OCI-LY1 (cell line): ENCODE data around the gene BMPR1A.

ENCODE experiments used
- H2AFZ ChIP-seq: fragments of 200-600 bp; sonication (generic), shearing (Covaris generic); 2 replicates; pipeline ENCODE4 v1.6.0; 2014; ENCODE audit warnings: antibody characterized with exemption, mild to moderate bottlenecking, low read length
- H3F3A ChIP-seq: fragments of 200-600 bp; sonication (generic), shearing (Covaris generic); 2 replicates; pipeline ENCODE4 v1.6.0; 2014; ENCODE audit warnings: mild to moderate bottlenecking, antibody characterized with exemption, low read length, moderate library complexity; ENCODE audit not compliant: insufficient read depth
- H3K27ac ChIP-seq: fragments of 200-600 bp; sonication (generic); 2 replicates; pipeline ENCODE4 v1.5.1; 2014; ENCODE audit warnings: low read length, mixed run types, mild to moderate bottlenecking, low read depth; ENCODE audit not compliant: poor library complexity, severe bottlenecking
- H3K27me3 ChIP-seq: fragments of 200-600 bp; sonication (generic); 2 replicates; pipeline ENCODE4 v1.6.0; 2014; ENCODE audit warnings: antibody characterized with exemption, mild to moderate bottlenecking, low read length, moderate library complexity; ENCODE audit not compliant: insufficient read depth
- H3K36me3 ChIP-seq: fragments of 200-600 bp; sonication (generic); 2 replicates; pipeline ENCODE4 v1.6.1; 2014; ENCODE audit warnings: mild to moderate bottlenecking, antibody characterized with exemption, low read length, moderate library complexity, mixed read lengths; ENCODE audit not compliant: insufficient read depth
- H3K4me1 ChIP-seq: fragments of 200-600 bp; sonication (generic); 2 replicates; pipeline ENCODE4 v1.5.1; 2014; ENCODE audit warnings: mild to moderate bottlenecking, low read length, moderate library complexity; ENCODE audit not compliant: insufficient read depth, severe bottlenecking
- H3K4me2 ChIP-seq: fragments of 200-600 bp; sonication (generic), shearing (Covaris generic); 2 replicates; pipeline ENCODE4 v1.6.1; 2014; ENCODE audit warnings: low read length
- H3K4me3 ChIP-seq: fragments of 200-600 bp; sonication (generic); 2 replicates; pipeline ENCODE4 v1.5.1; 2014; ENCODE audit warnings: low read length, low read depth, mild to moderate bottlenecking, mixed read lengths; ENCODE audit not compliant: poor library complexity, severe bottlenecking
- H3K79me2 ChIP-seq: fragments of 200-600 bp; shearing (Covaris generic); 2 replicates; pipeline ENCODE4 v1.6.1; 2016; ENCODE audit warnings: mixed run types, low read length, mixed read lengths; ENCODE audit not compliant: insufficient read depth
- H3K9ac ChIP-seq: fragments of 200-600 bp; sonication (generic), shearing (Covaris generic); 2 replicates; pipeline ENCODE4 v1.6.1; 2014; ENCODE audit warnings: mild to moderate bottlenecking, low read length, mixed read lengths
- H3K9me2 ChIP-seq: fragments of 200-600 bp; sonication (generic), shearing (Covaris generic); 2 replicates; pipeline ENCODE4 v1.6.1; 2014; ENCODE audit warnings: low read depth, mild to moderate bottlenecking, low read length, mixed read lengths
- H3K9me3 ChIP-seq: fragments of 200-600 bp; shearing (Covaris generic); 2 replicates; pipeline ENCODE4 v1.6.1; 2014; ENCODE audit warnings: low read length, mixed read lengths
- H4K20me1 ChIP-seq: fragments of 200-600 bp; sonication (generic), shearing (Covaris generic); 2 replicates; pipeline ENCODE4 v1.6.0; 2016; ENCODE audit warnings: mild to moderate bottlenecking, low read length; ENCODE audit not compliant: insufficient read depth
- CTCF ChIP-seq: fragments of 200-600 bp; sonication (generic), shearing (Covaris generic); IDR thresholded peaks from 2 replicates; pipeline ENCODE4 v1.5.1; 2017; ENCODE audit warnings: mild to moderate bottlenecking, antibody characterized with exemption, low read length, moderate library complexity, mixed read lengths
- EZH2 ChIP-seq: fragments of 200-600 bp; sonication (generic), shearing (Covaris generic); IDR thresholded peaks from 2 replicates; pipeline ENCODE4 v1.8.0; 2017; ENCODE audit warnings: borderline replicate concordance, mixed run types, mild to moderate bottlenecking, antibody characterized with exemption, low read length, moderate library complexity, mixed read lengths

The BMPR1A gene

GRCh38 chr10:86753638-86754434, 2.6 kb upstream of the BMPR1A start:
- TF ChIP-seq CTCF = no peak
- Histone ChIP-seq H3K9me3 (no peaks in the 10 kb centered on the region), H3K27ac (no peak overlapping the region), H3K9me2 (no peaks in the 10 kb centered on the region), H3F3A (no peaks in the 10 kb centered on the region), H3K4me2 (no peak overlapping the region), H3K4me1 (peaks cover 29% of the 10 kb centered on the region), H3K27me3 (no peaks in the 10 kb centered on the region), H3K4me3 (no peak overlapping the region), H2AFZ (no peak overlapping the region), H4K20me1 (no peaks in the 10 kb centered on the region), H3K79me2 (no peaks in the 10 kb centered on the region), H3K36me3 (no peaks in the 10 kb centered on the region; the same call in 1 of the 2 replicates), H3K9ac (no peak overlapping the region)

- Histone ChIP-seq H4K20me1 (no peaks in the 10 kb centered on the region), H3K79me2 (no peaks in the 10 kb centered on the region), H3K9ac (peak overlapping the region; percentile 87), H3K4me3 (peak overlapping the region; percentile 79), H3F3A (no peaks in the 10 kb centered on the region), H3K36me3 (no peaks in the 10 kb centered on the region; the same call in 1 of the 2 replicates), H3K9me3 (no peaks in the 10 kb centered on the region), H3K9me2 (no peaks in the 10 kb centered on the region), H3K4me1 (peaks cover 36% of the 10 kb centered on the region), H3K27me3 (no peaks in the 10 kb centered on the region), H3K27ac (peak overlapping the region; percentile 42), H2AFZ (no peak overlapping the region), H3K4me2 (peak overlapping the region; percentile 66)
- TF ChIP-seq EZH2 = no peak
- TF ChIP-seq CTCF = no peak
Observed at GRCh38 chr10:86755454-86755739, 1.0 kb upstream of the BMPR1A start.

GRCh38 chr10:86755740-86756510, 494 bp upstream of the BMPR1A start:
- Histone ChIP-seq H3K27me3 (no peaks in the 10 kb centered on the region), H3K4me1 (peaks cover 36% of the 10 kb centered on the region), H3K9me3 (no peaks in the 10 kb centered on the region), H2AFZ (no peak overlapping the region), H3K79me2 (no peaks in the 10 kb centered on the region), H3K9me2 (no peaks in the 10 kb centered on the region), H3K4me2 (peak overlapping the region; percentile 66), H4K20me1 (no peaks in the 10 kb centered on the region), H3K9ac (peak overlapping the region; percentile 87), H3K36me3 (no peaks in the 10 kb centered on the region; the same call in 1 of the 2 replicates), H3K4me3 (peak overlapping the region; percentile 79), H3F3A (no peaks in the 10 kb centered on the region), H3K27ac (no peak overlapping the region)
- TF ChIP-seq CTCF (no peak), EZH2 (no peak)
